ENCODE results near the gene CSMD2. TPM values are rescaled to one million over a fixed set of nuclear protein-coding genes. Genes with fewer than 3 reads are reported as not detected.
"Not testable (repeated sequence)": the region's sequence is repeated elsewhere in the genome, so short reads cannot be mapped to it uniquely, and the experiment has no call there.

The CSMD2 gene
- polyA plus RNA-seq (2013, experiment 1 of 2; ENCODE audit: insufficient read length), result 15.5 TPM
- 14.7 TPM for polyA plus RNA-seq (2013, experiment 2 of 2; ENCODE audit: insufficient read length)

DNA sequence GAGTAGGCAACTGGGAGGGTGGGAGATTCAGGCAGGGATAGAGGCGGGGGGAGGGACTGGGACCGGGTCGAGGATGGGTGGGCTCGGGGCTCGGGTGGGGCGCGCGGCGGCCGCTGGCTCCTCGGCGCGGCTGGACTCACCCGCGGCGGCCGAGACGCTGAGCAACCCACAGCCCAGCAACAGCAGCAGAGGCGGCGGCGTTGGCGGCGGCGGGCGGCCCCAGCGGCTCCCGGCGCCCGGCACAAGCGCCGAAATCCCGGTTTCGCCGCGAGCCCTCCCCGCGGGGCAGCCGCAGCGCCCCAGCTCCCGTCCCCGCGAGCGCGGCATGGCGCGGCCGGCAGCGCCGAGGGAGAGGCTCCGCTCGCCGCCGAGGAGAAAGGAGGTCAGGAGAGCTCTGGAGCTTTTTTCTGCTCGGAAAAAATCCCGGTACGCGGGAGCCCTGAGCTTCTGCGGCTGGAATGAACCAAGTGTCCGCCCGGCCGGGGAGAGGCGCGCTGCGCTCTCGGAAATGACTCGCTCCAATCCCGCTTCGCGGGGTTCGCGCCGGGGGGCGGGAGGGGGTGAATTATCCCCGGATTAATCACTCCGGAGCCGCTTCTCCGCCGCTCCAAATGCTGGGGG, at the start of gene CSMD2:
TSS of gene CSMD2 (minus strand) at position 460 of the 621 bp plus-strand sequence. CDS start at position 327, 133 bp downstream.
- DNase-seq, result peak; percentile 83

DNA sequence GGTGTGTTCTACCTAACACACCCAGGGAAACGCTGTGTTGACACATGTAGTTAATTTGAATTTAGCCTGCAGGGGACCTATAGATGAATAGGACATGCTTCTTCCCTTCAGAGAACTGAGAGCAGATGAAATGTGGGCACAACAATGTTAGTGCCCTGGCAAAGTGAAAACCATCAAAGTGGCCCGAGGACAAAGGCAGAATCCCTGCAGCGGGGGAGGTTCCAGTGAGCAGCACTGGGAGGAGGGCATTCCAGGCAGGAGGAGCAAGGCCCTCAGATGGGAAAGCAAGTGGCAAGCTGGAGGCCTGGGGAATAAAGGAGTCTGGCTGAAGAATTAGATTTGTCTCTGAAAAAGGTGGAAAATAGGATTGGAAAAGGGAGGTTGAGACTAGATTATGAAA, 48.9 kb upstream of the CSMD2 start:
- DNase-seq, result no peak

DNA sequence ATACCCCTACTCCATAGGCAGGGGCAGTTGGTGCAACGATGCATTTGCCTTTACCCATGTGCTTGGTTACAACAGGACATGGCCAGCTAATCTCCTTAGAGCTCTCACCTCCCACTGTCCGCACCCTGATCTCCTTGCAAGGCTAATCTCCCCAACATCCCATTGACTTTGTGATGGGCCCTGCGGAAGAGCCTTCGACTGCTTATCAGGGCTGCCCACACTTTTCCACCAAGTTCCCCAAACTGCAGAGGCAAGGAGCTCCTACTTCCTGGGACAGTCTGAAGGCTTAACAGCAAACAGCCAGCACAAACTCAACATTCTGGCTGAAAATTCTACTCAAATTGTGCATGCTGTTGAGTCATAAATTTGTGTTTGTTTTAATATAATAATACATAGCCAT, 47.6 kb upstream of the CSMD2 start:
- DNase-seq, result no peak

DNA sequence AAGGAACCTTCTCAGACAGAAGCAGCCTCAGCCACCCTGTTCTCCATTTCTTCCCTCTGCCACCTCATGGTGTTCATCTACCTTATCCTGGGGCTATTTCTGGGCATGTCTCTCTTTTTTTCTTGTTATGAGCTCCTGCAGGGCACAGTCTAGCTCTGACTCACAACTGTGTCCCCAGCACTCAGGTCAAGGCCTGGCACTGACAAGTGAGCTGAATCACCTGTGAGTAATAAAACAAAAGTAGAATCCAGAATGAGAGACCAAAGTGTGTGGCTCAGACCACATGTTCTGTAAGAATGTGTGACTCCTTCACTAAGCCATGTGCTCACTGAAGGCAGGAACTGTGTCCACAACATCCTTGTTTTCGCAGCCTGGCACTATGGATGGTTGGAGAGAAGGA, 34.9 kb upstream of the CSMD2 start:
- peak; percentile 68 for DNase-seq

DNA sequence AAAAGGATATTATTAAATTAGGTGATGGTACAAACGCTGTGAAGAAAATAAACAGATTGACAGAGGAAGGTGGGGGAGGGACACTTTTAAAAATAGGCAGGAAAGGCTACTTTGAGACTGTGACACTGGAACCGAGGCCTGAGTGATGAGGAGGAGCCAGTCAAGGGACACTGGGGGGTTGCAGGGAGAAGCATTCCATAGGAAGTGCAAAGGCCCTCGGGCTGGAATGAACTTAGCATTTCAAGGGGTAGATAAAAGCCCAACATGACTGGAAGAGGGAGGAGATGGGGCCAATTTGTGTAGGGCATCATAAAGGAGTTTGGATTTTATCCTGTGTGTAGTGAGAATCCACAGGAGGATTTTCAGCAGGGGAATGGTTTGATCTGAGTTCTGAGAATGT, 27.6 kb upstream of the CSMD2 start:
- DNase-seq, result no peak

DNA sequence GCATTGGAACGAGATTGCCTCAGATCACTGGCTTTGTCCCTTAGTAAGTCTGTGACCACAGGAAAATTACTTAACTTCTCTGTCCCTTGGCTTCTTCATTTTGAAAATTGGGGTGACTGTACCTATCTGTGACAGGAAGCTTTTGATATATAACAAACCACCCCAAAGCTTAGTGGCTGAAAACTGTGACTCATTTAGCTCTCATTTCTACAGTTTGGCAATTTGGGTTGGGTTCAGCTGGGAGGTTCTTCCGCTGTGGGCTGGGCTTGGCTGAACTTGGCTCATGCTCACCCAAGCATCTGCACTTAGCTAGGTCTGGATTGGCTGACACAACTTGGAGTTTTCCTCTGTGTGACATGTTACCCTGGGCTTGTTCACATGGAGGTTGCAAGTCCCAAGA, 25.7 kb upstream of the CSMD2 start:
- DNase-seq, result no peak

DNA sequence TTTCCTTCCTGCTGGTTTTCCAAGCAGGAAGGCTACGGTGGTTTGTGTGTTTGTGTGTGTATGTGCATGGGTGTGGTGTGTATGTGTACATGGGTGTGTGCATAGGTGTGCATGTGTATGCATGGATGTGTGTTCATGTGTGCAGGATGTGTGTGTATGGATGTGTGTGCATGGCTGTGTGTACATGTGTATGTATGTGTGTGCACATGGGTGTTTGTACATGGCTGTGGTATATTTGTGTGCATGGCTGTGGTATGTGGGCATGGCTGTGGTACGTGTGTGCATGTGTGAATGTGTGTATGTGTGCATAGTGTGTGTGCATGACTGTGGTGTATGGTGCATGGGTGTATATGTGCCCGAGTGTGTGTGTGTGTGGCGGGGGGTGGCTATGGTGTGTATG, 24.0 kb upstream of the CSMD2 start:
- no peak for DNase-seq

DNA sequence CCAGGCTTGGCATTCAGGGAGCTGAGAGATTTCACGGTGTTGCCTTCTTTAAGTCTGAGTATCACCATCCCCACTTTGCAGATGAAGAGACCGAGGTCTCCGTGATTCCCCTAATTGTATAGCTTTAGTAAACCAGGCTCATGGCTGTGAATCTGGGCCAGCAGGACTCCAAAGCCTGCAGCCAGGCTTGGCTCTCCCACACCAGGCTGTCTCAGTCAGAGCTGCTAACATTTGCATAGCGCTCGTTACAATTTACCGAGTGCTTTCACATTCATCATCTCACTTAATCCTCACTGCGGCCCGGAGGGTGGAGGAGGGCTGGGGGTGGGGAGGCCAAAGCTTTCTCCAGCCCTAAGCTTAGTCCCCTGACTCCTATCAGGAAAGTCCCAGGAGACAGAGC, 23.4 kb upstream of the CSMD2 start:
- peak; percentile 10 for DNase-seq

DNA sequence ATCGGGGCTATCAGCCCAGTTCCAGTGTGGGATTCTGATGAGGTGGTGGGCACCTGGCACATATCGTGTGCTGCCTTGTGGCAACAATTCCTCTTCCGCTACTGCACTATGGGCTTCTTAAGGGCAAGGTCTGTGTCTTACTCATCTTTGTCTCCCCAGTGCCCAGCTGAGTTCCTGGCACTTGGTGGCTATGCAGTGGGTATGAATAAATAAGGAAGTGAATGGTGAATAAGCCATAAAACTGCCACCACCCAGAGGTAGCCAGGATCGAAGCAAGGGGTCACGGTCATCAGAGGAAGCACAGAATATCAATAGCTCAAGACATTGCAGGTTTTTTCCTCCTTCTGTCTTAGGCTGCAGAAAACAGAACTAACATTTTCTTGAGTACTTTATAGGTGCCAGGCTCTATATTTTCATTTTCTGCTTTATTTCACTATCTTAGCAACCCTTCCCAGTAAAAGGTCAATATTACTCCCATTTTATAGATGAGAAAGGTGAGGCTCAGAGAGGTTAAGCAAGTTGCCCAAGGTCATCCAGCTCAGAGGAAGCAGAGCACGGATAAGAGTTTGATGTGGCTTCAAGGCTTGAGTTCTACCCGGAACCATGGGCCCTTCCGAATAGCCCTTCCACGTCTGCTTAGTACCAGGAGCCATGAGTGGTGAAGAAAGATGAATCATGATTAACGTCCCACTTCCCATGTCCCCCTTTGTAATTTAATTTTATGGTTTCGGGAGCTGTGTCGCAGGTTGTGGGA, 21.9 kb upstream of the CSMD2 start:
- no peak for DNase-seq

DNA sequence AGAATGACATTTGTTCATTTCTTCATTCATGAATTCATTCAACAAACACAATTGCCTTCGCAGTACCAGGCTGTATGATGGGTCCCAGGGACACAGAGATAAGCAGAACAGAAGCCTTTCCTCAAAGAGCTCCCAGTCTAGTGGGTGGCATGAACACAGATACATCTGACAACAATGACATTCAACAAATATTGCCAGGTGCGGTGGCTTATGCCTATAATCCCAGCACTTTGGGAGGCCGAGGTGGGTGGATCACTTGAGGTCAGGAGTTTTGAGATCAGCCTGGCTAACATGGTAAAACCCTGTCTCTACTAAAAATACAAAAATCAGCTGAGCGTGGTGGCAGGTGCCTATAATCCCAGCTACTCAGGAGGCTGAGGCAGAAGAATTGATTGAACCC, 18.4 kb upstream of the CSMD2 start:
- DNase-seq, result not testable (repeated sequence)

DNA sequence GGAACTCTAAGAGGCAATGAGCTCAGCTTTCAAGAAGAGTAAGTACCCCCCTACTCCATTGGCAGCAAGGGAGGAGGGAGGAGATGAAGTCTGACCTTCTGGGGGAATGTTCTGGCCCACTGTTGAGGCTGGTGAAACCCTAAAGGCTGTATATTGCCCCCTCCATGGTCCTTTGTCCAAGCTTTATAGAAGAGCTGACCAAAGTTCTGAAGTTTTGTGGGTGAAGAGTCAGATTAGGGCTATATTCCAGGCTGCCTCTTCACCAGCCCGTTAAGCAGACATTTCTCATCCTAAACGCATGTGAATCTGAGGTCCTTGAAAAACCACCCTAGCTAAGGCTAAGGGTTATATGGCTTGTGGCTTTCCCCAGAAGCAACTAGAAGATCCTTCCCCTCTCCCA, 13.0 kb upstream of the CSMD2 start:
- no peak for DNase-seq

DNA sequence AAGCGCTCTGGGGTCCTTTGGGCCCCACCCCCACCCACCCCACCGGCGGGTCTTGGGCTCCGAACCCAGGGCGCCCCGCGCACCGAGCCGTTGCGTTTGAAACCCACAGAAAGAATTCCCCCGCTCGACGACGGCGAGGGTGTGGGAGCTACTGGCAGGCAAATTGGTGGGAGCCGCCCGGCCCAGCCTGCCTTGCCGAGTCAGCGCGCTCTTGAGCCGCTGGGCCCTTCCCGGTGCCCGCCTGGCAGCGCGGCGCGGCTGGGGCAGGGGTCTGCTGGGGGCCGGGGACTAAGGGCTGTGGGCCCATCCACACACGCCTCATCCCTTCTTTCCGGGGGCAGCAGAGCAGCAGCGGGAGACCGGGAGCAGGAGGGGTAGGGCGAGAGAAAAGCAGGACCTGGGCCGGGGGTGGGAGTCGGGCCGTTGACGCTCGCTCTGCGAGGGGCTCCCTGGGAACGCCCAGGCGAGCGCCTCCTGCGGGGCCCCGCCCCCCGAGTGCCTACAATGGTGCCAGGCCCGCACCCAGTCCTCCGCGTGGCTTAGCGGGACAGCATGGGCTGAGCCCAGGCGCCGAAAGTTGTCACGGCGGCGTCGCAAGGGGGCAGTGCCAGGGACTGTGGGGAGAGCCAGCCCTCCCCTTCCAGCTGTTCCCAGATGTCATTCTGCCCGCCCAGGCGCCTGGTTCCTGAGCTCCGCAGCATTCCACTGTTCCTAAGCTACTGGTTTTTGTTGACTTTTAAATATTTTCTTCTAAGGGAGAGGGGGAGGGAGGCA, 12.0 kb upstream of the CSMD2 start, which contains the start of gene C1orf94:
TSS of gene C1orf94 (plus strand) at position 78 of the 774 bp plus-strand sequence. CDS start 883 bp downstream, outside the sequence.
- DNase-seq, result no peak

DNA sequence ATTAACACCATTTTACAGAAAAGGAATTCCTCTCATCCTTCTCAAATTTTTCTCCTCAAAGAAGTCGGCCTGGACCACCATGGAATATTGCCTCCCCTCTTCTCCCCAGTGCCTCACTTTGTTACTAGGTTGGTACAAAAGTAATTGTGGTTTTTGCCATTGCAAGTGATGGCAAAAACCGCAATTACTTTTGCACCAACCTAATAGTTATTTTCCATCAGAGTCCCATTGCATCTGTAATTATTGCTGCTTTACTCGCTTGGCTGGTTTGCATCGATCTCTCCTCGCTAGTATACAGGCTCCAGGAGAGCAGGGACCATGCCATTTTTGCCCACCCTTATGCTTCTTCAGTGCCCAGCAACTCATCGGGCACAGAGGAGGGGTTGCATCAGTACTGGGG, 10.7 kb upstream of the CSMD2 start:
- DNase-seq, result no peak

DNA sequence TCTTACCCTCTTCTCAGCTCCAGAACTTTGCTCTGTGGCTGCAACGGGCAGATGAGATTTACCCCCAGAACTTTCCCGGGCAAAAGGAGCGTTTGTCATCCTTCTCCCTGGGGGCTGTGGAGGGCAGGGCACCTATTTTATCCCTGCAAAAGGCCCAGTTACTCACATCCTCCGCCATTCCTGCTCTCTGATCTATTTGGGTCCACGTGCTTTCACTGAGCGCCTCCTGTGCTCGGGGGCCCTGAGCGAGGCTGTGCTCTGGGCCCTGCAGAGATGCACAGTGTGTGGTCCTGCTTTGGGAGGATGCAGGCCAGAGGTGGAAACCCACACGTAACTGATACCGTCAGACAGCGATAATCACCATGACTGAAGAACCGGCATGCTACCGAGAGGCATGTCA, 2.4 kb upstream of the CSMD2 start:
- no peak for DNase-seq

DNA sequence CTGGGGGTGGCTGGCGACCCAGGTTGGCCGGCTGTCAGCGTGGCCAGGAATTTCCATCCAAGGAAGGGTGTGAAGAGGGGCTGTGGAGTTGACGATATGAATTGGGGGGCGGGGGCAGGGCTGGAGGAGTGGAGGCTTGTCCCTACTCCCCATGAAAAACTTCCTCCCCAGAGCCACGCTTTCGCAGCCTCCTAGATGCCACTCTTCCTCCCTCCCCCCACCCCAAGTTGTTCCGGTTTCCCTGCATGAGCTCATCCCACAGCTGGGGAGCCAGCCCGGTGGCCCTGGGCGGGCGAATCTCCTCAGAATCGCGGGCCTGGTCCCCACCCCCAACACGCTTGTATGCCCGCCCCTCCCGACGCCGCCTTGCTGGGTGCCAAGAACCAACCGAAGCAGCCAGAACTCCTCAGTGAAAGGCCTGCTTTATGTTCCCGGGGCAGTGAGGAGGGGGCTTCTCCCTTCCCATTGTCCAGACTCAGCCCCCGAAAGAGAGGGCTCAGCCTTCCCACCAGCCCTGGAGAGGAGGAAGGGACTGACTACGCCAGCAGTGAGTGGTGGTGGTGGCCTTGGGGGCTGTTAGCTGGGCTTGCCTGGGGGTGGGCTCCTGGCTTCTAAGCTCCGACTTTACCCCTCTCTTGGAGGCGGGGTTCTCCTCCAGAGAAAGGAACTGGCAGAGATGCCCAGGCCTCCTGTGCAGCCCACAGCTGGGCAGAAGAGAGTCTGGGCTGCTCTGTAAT, 1.8 kb upstream of the CSMD2 start:
- DNase-seq, result peak; percentile 63

DNA sequence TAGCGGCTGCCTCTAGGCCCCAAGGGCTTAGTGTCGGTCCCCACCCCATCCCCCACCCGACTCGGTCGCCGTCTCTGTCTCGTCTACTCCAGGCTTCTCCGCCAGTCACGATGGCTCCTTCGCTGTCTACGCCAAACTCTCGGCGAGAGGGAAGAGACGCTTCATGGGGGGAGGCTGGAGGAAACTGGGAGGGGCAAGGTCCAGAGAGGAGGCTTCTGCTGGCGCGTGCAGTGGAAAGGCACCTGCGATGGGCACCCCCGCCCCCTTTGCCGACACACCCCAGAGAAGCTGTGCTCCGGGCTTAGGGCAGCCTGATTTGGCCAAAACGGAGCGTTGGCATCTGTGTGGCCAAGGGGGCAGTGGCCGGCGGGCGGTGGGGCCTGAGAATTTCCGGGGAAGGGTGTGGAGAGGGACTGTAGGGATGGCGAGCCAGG, 1.2 kb upstream of the CSMD2 start:
- peak; percentile 20 for DNase-seq

DNA sequence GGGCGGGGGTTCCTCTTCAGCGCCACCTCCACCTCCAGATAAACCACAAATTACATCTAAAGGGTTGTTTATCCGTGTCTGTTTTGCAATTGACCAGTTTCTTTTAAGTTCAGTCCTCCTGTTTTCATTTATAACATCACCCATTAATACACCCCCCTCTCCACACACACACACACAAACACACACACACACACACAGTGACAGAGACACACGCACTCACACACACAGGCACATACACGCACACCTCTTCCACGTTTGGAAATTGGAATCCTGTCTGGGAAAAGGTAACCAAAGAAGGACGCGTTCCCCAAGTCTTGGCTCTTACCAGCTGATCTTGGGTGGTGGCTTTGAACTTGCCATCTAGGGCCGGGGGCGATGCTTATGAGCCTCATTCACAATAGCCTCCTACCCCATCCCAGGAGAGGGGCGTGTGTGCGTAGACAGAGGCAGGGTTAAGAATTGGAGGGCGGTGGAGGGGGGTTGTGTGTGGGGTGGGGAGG, 442 bp upstream of the CSMD2 start:
- peak; percentile 45 for DNase-seq

DNA sequence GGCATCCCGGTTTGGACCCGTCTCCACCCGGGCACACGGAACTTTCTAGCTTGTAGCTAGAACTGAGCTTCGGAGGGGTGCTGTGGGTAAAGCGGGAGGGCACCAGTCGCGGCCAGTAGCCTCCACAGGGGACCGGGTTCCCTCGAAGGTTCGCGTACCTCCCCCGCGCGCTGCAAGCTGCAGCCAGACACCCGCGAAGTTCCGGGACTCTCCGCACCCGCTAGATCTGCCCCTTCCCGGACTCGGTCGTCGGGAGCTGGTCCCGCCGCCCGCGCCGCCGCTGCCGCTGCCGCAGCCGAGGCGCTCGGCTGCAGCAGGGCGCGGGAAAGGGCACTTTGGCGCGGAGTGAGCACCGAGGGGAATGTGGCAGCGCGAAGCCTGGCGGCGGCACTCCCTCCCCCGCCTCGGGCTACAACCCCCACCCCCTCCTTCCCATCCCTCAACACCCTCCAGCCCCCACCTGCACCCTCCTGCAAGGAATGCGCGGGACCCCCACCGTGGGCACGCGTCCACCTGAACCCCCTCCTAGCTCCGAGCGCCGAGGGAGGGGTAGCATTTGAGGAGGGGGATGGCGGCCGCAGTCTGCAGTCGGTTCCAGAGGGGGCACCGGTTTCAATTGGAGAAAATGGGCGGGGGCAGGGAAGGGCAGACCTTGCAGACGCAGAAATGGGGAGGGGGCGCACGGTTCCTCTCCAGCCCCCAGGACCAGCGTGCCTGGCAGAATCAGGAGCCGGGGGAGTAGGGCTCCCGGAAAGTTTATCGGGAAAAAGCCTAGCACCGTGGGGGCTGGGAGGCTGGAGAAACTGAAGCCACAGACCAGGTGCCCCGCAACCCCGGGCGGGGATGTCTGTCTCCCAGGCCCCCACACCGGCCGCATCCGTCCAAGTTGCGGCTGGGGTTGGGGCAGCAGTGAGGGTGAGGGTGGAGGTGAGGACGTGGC, 968 bp downstream of the CSMD2 start:
- DNase-seq, result peak; percentile 25

DNA sequence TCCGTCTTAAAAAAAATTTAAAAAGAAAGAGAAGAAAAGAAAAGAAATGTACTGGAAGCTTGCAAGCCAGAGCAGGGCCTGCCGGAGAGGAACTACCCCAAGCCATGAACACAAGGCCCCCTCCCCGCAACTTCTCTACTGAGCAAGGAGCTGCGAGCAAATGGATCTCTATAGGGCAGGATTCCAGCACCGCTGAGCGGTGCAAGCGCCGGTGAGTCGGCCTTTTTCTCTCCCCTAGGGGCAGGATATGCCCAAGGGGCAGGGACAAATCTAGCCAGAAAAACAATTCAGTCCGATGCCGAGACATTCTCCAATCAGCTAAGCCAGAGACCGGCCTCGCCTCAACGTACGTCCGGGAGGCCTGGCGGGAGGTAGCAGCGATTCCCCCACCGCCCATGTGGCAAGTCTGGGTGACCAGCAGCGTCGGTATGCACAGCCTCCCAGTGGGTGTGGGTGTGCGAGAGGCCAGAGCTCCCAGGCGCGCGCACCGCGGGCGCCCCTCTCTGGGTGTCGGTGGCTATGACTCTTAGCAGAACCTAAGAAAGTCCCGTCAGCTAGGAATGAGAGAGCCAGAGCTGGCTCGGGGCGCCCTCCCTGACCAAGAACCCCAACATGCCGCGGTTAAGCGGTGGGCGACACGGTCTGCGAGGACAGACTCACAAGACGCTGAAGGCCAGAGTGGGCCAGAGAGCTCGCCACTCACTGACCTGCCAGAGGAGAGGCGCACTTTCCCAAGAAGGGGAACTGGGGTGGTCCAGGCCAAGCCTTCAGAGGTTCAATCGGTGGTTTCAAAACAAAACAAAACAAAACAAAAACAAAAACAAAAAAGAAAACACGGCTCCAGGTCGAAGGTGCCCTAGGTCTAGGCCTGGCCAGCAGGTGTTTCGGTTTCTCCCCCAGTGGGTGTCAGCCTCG, 1.9 kb downstream of the CSMD2 start:
- peak; percentile 99 for DNase-seq

DNA sequence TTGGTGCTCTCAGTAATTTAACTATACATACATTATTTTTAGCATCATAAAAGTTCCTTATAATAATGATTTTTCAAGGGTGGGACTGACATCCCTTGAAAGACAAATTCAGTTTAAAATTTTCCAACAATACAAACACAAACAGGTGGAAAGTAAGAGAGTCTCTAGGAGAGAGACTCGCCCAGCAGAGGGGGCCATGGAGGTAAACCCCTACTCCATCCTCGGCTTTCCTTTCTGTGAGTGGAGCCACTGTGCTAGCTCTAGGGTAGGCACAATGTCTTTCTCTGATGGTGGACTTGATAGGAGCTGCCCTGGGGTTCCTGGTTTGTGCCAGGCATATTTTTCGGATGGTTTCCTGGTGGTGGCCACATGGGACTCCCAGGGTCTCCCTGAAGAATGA, 8.3 kb downstream of the CSMD2 start:
- DNase-seq, result no peak
